ENCODE measurements around the gene TMEM131.

TMEM131 gene

GRCh38 chr2:97718051-97718882 lies 277.5 kb downstream of the TMEM131 start:
- WGBS (ENCODE audit: insufficient coverage, insufficient read length): no CpG with 5 or more reads among the region's 21 CpGs
- Histone ChIP-seq H3K27ac (ENCODE audit: low read length) (no peak overlapping the region), H3K9me3 (ENCODE audit: control insufficient read depth, insufficient read depth, low read length) (no peaks in the 10 kb centered on the region), H3K4me1 (ENCODE audit: control insufficient read depth, insufficient read depth, low read length) (no peaks in the 10 kb centered on the region; the same call in 1 of the 2 replicates), H3K36me3 (ENCODE audit: control insufficient read depth, insufficient read depth, low read length) (no peaks in the 10 kb centered on the region), H3K27me3 (ENCODE audit: control insufficient read depth, insufficient read depth, low read length) (no peaks in the 10 kb centered on the region), H3K4me3 (ENCODE audit: low read length) (no peak overlapping the region)
- no peak for DNase-seq (ENCODE audit: low read depth, low spot score)

- Histone ChIP-seq H3K4me1 (ENCODE audit: control insufficient read depth, insufficient read depth, low read length) (no peaks in the 10 kb centered on the region; the same call in 1 of the 2 replicates), H3K27me3 (ENCODE audit: control insufficient read depth, insufficient read depth, low read length) (no peaks in the 10 kb centered on the region), H3K9me3 (ENCODE audit: control insufficient read depth, insufficient read depth, low read length) (no peaks in the 10 kb centered on the region), H3K36me3 (ENCODE audit: control insufficient read depth, insufficient read depth, low read length) (no peaks in the 10 kb centered on the region), H3K4me3 (ENCODE audit: low read length) (no peak overlapping the region), H3K27ac (ENCODE audit: low read length) (no peak overlapping the region)
- no peak for DNase-seq (ENCODE audit: low read depth, low spot score)
- WGBS (ENCODE audit: insufficient coverage, insufficient read length): no CpG with 5 or more reads among the region's 3 CpGs
Observed at GRCh38 chr2:97717613-97717995, 278.1 kb downstream of the TMEM131 start.

- H3K36me3 ChIP-seq (ENCODE audit: control insufficient read depth, insufficient read depth, low read length): no peaks in the 10 kb centered on the region
- H3K27ac ChIP-seq (ENCODE audit: low read length): no peak overlapping the region
- H3K9me3 ChIP-seq (ENCODE audit: control insufficient read depth, insufficient read depth, low read length): no peaks in the 10 kb centered on the region
- DNase-seq (ENCODE audit: low read depth, low spot score): no peak
- no peaks in the 10 kb centered on the region for H3K27me3 ChIP-seq (ENCODE audit: control insufficient read depth, insufficient read depth, low read length)
- H3K4me3 ChIP-seq (ENCODE audit: low read length): no peak overlapping the region
- no CpG with 5 or more reads among the region's 21 CpGs for WGBS (ENCODE audit: insufficient coverage, insufficient read length)
- no peaks in the 10 kb centered on the region; the same call in 1 of the 2 replicates for H3K4me1 ChIP-seq (ENCODE audit: control insufficient read depth, insufficient read depth, low read length)
Observed at GRCh38 chr2:97716695-97717612, 278.8 kb downstream of the TMEM131 start.

GRCh38 chr2:97715951-97716694 lies 279.6 kb downstream of the TMEM131 start:
- H3K36me3 ChIP-seq (ENCODE audit: control insufficient read depth, insufficient read depth, low read length): no peaks in the 10 kb centered on the region
- no peaks in the 10 kb centered on the region; the same call in 1 of the 2 replicates for H3K4me1 ChIP-seq (ENCODE audit: control insufficient read depth, insufficient read depth, low read length)
- WGBS (ENCODE audit: insufficient coverage, insufficient read length): no CpG with 5 or more reads among the region's 9 CpGs
- no peak overlapping the region for H3K27ac ChIP-seq (ENCODE audit: low read length)
- no peaks in the 10 kb centered on the region for H3K27me3 ChIP-seq (ENCODE audit: control insufficient read depth, insufficient read depth, low read length)
- H3K9me3 ChIP-seq (ENCODE audit: control insufficient read depth, insufficient read depth, low read length): no peaks in the 10 kb centered on the region
- no peak overlapping the region for H3K4me3 ChIP-seq (ENCODE audit: low read length)
- no peak for DNase-seq (ENCODE audit: low read depth, low spot score)

- no peaks in the 10 kb centered on the region for H3K36me3 ChIP-seq (ENCODE audit: control insufficient read depth, insufficient read depth, low read length)
- no CpG with 5 or more reads among the region's 13 CpGs for WGBS (ENCODE audit: insufficient coverage, insufficient read length)
- H3K4me3 ChIP-seq (ENCODE audit: low read length): no peak overlapping the region
- no peaks in the 10 kb centered on the region for H3K27me3 ChIP-seq (ENCODE audit: control insufficient read depth, insufficient read depth, low read length)
- DNase-seq (ENCODE audit: low read depth, low spot score): no peak
- no peak overlapping the region for H3K27ac ChIP-seq (ENCODE audit: low read length)
- no peaks in the 10 kb centered on the region; the same call in 1 of the 2 replicates for H3K4me1 ChIP-seq (ENCODE audit: control insufficient read depth, insufficient read depth, low read length)
- H3K9me3 ChIP-seq (ENCODE audit: control insufficient read depth, insufficient read depth, low read length): no peaks in the 10 kb centered on the region
Observed at GRCh38 chr2:97714950-97715652, 280.6 kb downstream of the TMEM131 start.

- H3K4me3 ChIP-seq (ENCODE audit: low read length): no peak overlapping the region
Observed at GRCh38 chr2:97714084-97714949, 281.4 kb downstream of the TMEM131 start.

GRCh38 chr2:97713296-97714083 lies 282.3 kb downstream of the TMEM131 start, which contains the start of gene ZAP70:
Gene ZAP70, plus strand, starts transcription at chr2:97713576. Its CDS starts 10,461 bp downstream, at chr2:97724037.
- no peaks in the 10 kb centered on the region for H3K9me3 ChIP-seq (ENCODE audit: control insufficient read depth, insufficient read depth, low read length)
- no peak within 1 kb of the TSS for H3K27ac ChIP-seq (ENCODE audit: low read length)
- H3K27me3 ChIP-seq (ENCODE audit: control insufficient read depth, insufficient read depth, low read length): no peaks in the 10 kb centered on the region
- no peak for DNase-seq (ENCODE audit: low read depth, low spot score)
- H3K36me3 ChIP-seq (ENCODE audit: control insufficient read depth, insufficient read depth, low read length): no peaks in the 10 kb centered on the region
- H3K4me1 ChIP-seq (ENCODE audit: control insufficient read depth, insufficient read depth, low read length): no peaks in the 10 kb centered on the region; the same call in 1 of the 2 replicates
- no CpG with 5 or more reads among the region's 21 CpGs for WGBS (ENCODE audit: insufficient coverage, insufficient read length)
- no peak within 1 kb of the TSS for H3K4me3 ChIP-seq (ENCODE audit: low read length)

More at GRCh38 chr2:97714084-97714949, 281.4 kb downstream of the TMEM131 start:
- H3K27ac ChIP-seq (ENCODE audit: low read length): no peak overlapping the region
- no peaks in the 10 kb centered on the region; the same call in 1 of the 2 replicates for H3K4me1 ChIP-seq (ENCODE audit: control insufficient read depth, insufficient read depth, low read length)
- no CpG with 5 or more reads among the region's 17 CpGs for WGBS (ENCODE audit: insufficient coverage, insufficient read length)
- no peak for DNase-seq (ENCODE audit: low read depth, low spot score)
- no peaks in the 10 kb centered on the region for H3K27me3 ChIP-seq (ENCODE audit: control insufficient read depth, insufficient read depth, low read length)
- no peaks in the 10 kb centered on the region for H3K9me3 ChIP-seq (ENCODE audit: control insufficient read depth, insufficient read depth, low read length)
- no peaks in the 10 kb centered on the region for H3K36me3 ChIP-seq (ENCODE audit: control insufficient read depth, insufficient read depth, low read length)

- H3K4me1 ChIP-seq (ENCODE audit: control insufficient read depth, insufficient read depth, low read length): no peaks in the 10 kb centered on the region; the same call in 1 of the 2 replicates
- no peak for DNase-seq (ENCODE audit: low read depth, low spot score)
- H3K4me3 ChIP-seq (ENCODE audit: low read length): no peak overlapping the region
- H3K36me3 ChIP-seq (ENCODE audit: control insufficient read depth, insufficient read depth, low read length): no peaks in the 10 kb centered on the region
- H3K9me3 ChIP-seq (ENCODE audit: control insufficient read depth, insufficient read depth, low read length): no peaks in the 10 kb centered on the region
- WGBS (ENCODE audit: insufficient coverage, insufficient read length): no CpG with 5 or more reads among the region's 11 CpGs
- no peak overlapping the region for H3K27ac ChIP-seq (ENCODE audit: low read length)
- H3K27me3 ChIP-seq (ENCODE audit: control insufficient read depth, insufficient read depth, low read length): no peaks in the 10 kb centered on the region
Observed at GRCh38 chr2:97712693-97713295, 283.0 kb downstream of the TMEM131 start.

Measured in iPS DF 6.9 (cell line).